WERI-Rb-1 (cell line): Measurements from ENCODE around the gene CHKA.

Source experiments
- DNase-seq: peaks from one replicate; pipeline ENCODE4 v3.0.0-alpha.2; 2020
- H3K27ac ChIP-seq: fragments of 250-450 bp; sonication (Bioruptor Pico); 2 replicates; pipeline ENCODE4 v1.5.1; 2020; ENCODE audit warnings: mild to moderate bottlenecking, moderate library complexity
- H3K27me3 ChIP-seq: fragments of 250-450 bp; sonication (Bioruptor Pico); 2 replicates; pipeline ENCODE4 v1.5.1; 2021; ENCODE audit warnings: mild to moderate bottlenecking, low read depth, moderate library complexity; ENCODE audit not compliant: insufficient read depth, severe bottlenecking
- H3K36me3 ChIP-seq: fragments of 250-450 bp; sonication (Bioruptor Pico); 2 replicates; pipeline ENCODE4 v1.5.1; 2020; ENCODE audit warnings: mild to moderate bottlenecking, moderate library complexity
- H3K4me3 ChIP-seq: 2 replicates; pipeline ENCODE4 v1.5.1; 2011; ENCODE audit warnings: low read depth, mild to moderate bottlenecking, control low read depth, low read length
- H3K9me3 ChIP-seq: fragments of 250-450 bp; sonication (Bioruptor Pico); 2 replicates; pipeline ENCODE4 v1.5.1; 2021; ENCODE audit warnings: mild to moderate bottlenecking, moderate library complexity; ENCODE audit not compliant: severe bottlenecking
- CTCF ChIP-seq: IDR thresholded peaks from 2 replicates; pipeline ENCODE4 v1.5.1; 2011; ENCODE audit warnings: low read depth, mild to moderate bottlenecking, control low read depth, inconsistent platforms, low read length

Gene CHKA

GRCh38 chr11:68082481-68082880, 38.7 kb downstream of the CHKA start:
- TF ChIP-seq CTCF, result no peak
- Histone ChIP-seq H3K9me3 (no peaks in the 10 kb centered on the region), H3K4me3 (no peak overlapping the region), H3K36me3 (peaks cover 5% of the 10 kb centered on the region), H3K27me3 (no peaks in the 10 kb centered on the region), H3K27ac (no peak overlapping the region)
- DNase-seq, result no peak

- DNase-seq, result no peak
- Histone ChIP-seq H3K27me3 (no peaks in the 10 kb centered on the region), H3K4me3 (no peak overlapping the region), H3K36me3 (peaks cover 5% of the 10 kb centered on the region), H3K27ac (no peak overlapping the region), H3K9me3 (no peaks in the 10 kb centered on the region)
- no peak for TF ChIP-seq CTCF
Measured at GRCh38 chr11:68081691-68082090, 39.5 kb downstream of the CHKA start.

GRCh38 chr11:68080860-68081259, 40.3 kb downstream of the CHKA start:
- Histone ChIP-seq H3K9me3 (no peaks in the 10 kb centered on the region), H3K27ac (no peak overlapping the region), H3K27me3 (no peaks in the 10 kb centered on the region), H3K36me3 (peaks cover 5% of the 10 kb centered on the region), H3K4me3 (no peak overlapping the region)
- no peak for DNase-seq
- TF ChIP-seq CTCF, result no peak

GRCh38 chr11:68077617-68078582, 43.3 kb downstream of the CHKA start:
- Histone ChIP-seq H3K27me3 (no peaks in the 10 kb centered on the region), H3K4me3 (no peak overlapping the region), H3K9me3 (no peaks in the 10 kb centered on the region), H3K27ac (no peak overlapping the region), H3K36me3 (peaks cover 11% of the 10 kb centered on the region)
- TF ChIP-seq CTCF, result no peak
- DNase-seq, result no peak

- H3K27ac ChIP-seq, result no peak overlapping the region
- no peak overlapping the region for H3K4me3 ChIP-seq
- no peaks in the 10 kb centered on the region for H3K9me3 ChIP-seq
- no peaks in the 10 kb centered on the region for H3K27me3 ChIP-seq
- peak; percentile 32 for DNase-seq
- peak; percentile 48; the same call in 1 of the 2 replicates for TF ChIP-seq CTCF
- peaks cover 18% of the 10 kb centered on the region for H3K36me3 ChIP-seq
Measured at GRCh38 chr11:68076371-68077042, 44.7 kb downstream of the CHKA start.
